Activated naive CD4-positive, alpha-beta T cell treated with anti-CD3 and anti-CD28 coated beads, Interleukin-2, amount 50 U/mL, for 72 hours (primary cell): ENCODE measurements around the gene C5orf47. TPM values are rescaled to one million over a fixed set of nuclear protein-coding genes. Genes with fewer than 3 reads are reported as not detected.
"Not testable (repeated sequence)": the region's sequence is repeated elsewhere in the genome, so short reads cannot be mapped to it uniquely, and the experiment has no call there.

Experiments used
- ATAC-seq, 2 donors: fragments of 150-1000 bp; cut with Tn5 transposase; 2 replicates each; pipeline ENCODE4 v1.10.0; 2021; ENCODE audit warnings: mild to moderate bottlenecking in 2 of 2, moderate library complexity in 2 of 2
- DNase-seq, 2 donors: peaks; one replicate each; pipeline ENCODE4 v3.0.0; 2021 to 2022; ENCODE audit warnings: low spot score in 2 of 2
- H3K27ac Mint-ChIP-seq, 2 donors: one replicate each; pipeline ENCODE4 v1.8.0; 2022; ENCODE audit warnings: mild to moderate bottlenecking in 2 of 2, mixed read lengths in 2 of 2
- H3K36me3 Mint-ChIP-seq, 2 donors: one replicate each; pipeline ENCODE4 v1.8.0; 2022; ENCODE audit warnings: mixed read lengths in 2 of 2
- H3K9me3 Mint-ChIP-seq, 2 donors: one replicate each; pipeline ENCODE4 v1.8.0; 2022; ENCODE audit warnings: mixed read lengths in 2 of 2
- total RNA-seq, 2 donors: library from RNA; stranded (reverse); gene quantifications; one replicate each; pipeline ENCODE4 v1.2.3, GENCODE V29; 2022

Gene C5orf47
- total RNA-seq, 2 donors from 2014 or later, result not detected

GRCh38 chr5:174000076-174000475 lies 11.1 kb downstream of the C5orf47 start:
- no peak for DNase-seq
- no peak overlapping the region for H3K27ac Mint-ChIP-seq
- no peak for ATAC-seq
- H3K36me3 Mint-ChIP-seq, result no peaks in the 10 kb centered on the region
- no peaks in the 10 kb centered on the region for H3K9me3 Mint-ChIP-seq

- DNase-seq, result no peak
- Mint-ChIP-seq H3K27ac (no peak overlapping the region), H3K36me3 (no peaks in the 10 kb centered on the region), H3K9me3 (no peaks in the 10 kb centered on the region)
- ATAC-seq, result peak in 1 of 2 donors; percentile 88
Measured at GRCh38 chr5:174003795-174004194, 14.8 kb downstream of the C5orf47 start.

DNA sequence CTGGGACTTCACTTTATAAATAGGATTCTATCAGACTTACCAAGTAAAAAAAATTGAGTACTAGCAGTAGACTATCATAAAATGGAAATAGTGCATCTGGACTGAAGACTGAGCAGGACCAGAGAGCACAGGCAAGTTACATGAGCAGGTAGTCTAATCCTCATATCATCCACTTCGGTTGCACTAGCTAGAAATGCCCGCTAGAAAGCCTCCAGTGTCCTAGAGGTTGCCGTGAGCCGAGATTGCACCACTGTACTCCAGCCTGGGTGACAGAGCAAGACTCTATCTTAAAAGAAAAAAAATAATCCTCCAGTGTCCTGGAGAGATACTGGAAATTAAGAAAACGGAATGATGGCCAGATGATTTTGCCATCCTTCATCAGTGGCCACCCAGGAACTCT lies 20.0 kb downstream of the C5orf47 start:
- no peaks in the 10 kb centered on the region for H3K36me3 Mint-ChIP-seq
- no peaks in the 10 kb centered on the region for H3K9me3 Mint-ChIP-seq
- no peak overlapping the region for H3K27ac Mint-ChIP-seq
- DNase-seq, result no peak
- ATAC-seq, result no peak

GRCh38 chr5:174010365-174010764 lies 21.4 kb downstream of the C5orf47 start:
- Mint-ChIP-seq H3K9me3 (no peaks in the 10 kb centered on the region), H3K27ac (no peak overlapping the region)
- ATAC-seq, result no peak

GRCh38 chr5:174011441-174011840 lies 22.5 kb downstream of the C5orf47 start:
- no peaks in the 10 kb centered on the region for H3K36me3 Mint-ChIP-seq
- ATAC-seq, result no peak
- H3K27ac Mint-ChIP-seq, result no peak overlapping the region
- DNase-seq, result no peak
- H3K9me3 Mint-ChIP-seq, result no peaks in the 10 kb centered on the region

More at GRCh38 chr5:174010365-174010764, 21.4 kb downstream of the C5orf47 start:
- DNase-seq, result no peak
- no peaks in the 10 kb centered on the region for H3K36me3 Mint-ChIP-seq

- peak in 1 of 2 donors; percentile 32 for ATAC-seq
- DNase-seq, result peak in 1 of 2 donors; percentile 27
- H3K9me3 Mint-ChIP-seq, H3K27ac Mint-ChIP-seq: not testable (repeated sequence)
- H3K36me3 Mint-ChIP-seq, result peaks cover 0 to 12% of the 10 kb centered on the region in 2 donors
Measured at GRCh38 chr5:174020069-174020927, 31.3 kb downstream of the C5orf47 start.

GRCh38 chr5:174020928-174021304 lies 31.9 kb downstream of the C5orf47 start:
- H3K9me3 Mint-ChIP-seq, result peaks cover 0 to 7% of the 10 kb centered on the region in 2 donors
- no peak overlapping the region for H3K27ac Mint-ChIP-seq
- peaks cover 0 to 12% of the 10 kb centered on the region in 2 donors for H3K36me3 Mint-ChIP-seq
- no peak for ATAC-seq
- no peak for DNase-seq

GRCh38 chr5:174022384-174023095 lies 33.6 kb downstream of the C5orf47 start:
- H3K36me3 Mint-ChIP-seq, result peaks cover 0 to 12% of the 10 kb centered on the region in 2 donors

DNA sequence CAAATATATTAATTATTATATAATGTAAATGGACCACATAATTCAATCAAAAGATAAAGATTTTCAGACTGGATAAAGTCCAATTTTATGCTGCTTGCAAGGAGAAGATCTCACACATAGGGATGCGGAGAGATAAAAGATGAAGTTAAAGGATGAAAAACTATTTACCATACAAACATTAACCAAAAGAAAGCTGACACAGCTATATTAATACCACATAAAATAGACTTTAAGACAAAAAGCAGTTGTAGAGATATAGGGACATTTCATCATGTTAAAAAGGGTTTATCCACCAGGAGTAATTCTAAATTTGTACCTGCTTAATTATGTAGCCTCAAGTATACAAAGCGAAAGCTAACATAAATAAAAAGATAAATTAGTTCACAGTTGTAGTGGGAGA lies 41.3 kb downstream of the C5orf47 start:
- no peak for DNase-seq
- Mint-ChIP-seq H3K9me3 (peaks cover 19 to 21% of the 10 kb centered on the region in 2 donors), H3K27ac (no peak overlapping the region), H3K36me3 (peaks cover 0 to 23% of the 10 kb centered on the region in 2 donors)
- ATAC-seq, result no peak

More at GRCh38 chr5:174022384-174023095, 33.6 kb downstream of the C5orf47 start:
- ATAC-seq, result no peak
- Mint-ChIP-seq H3K9me3 (peaks cover 0 to 7% of the 10 kb centered on the region in 2 donors), H3K27ac (no peak overlapping the region)
- no peak for DNase-seq

- H3K9me3 Mint-ChIP-seq, result no peaks in the 10 kb centered on the region
- no peak for DNase-seq
- H3K27ac Mint-ChIP-seq, result no peak overlapping the region
- ATAC-seq, result no peak
- H3K36me3 Mint-ChIP-seq, result no peaks in the 10 kb centered on the region
Measured at GRCh38 chr5:174044466-174045254, 55.7 kb downstream of the C5orf47 start.

DNA sequence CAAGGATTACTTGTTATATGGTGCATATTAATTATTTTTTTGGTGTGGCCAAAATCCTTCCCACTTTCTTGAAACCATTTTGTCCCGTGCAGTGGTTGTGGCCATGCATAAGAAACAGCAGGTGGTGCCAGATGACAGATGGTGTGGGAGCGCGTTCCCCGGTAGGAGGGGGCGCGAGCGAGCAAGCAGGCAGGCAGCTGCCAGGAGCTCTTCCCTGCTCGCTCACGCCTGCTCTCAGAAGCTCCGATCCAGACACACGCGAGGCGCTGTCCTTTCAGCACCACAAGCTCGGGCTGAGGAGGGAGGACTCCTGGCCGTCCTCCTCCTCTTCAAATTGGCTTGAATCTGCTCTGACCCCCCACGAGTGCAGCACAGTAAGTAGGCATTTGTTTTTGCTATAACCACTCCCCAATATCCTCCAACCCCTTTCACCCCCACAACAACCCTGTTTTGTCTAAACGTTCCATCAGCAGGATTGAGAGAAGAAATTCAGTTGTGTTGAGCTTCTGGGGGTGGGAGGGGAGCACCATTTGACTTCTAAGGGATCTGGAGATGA lies 56.6 kb downstream of the C5orf47 start, which contains the start of gene NSG2:
TSS of gene NSG2 (plus strand) at position 237 of the 556 bp plus-strand sequence. CDS start 1,050 bp downstream, outside the sequence.
- ATAC-seq, result peak in 1 of 2 donors; percentile 75
- H3K27ac Mint-ChIP-seq, result no peak within 1 kb of the TSS
- no peaks in the 10 kb centered on the region for H3K9me3 Mint-ChIP-seq
- no peaks in the 10 kb centered on the region for H3K36me3 Mint-ChIP-seq
- DNase-seq, result peak in 1 of 2 donors; percentile 30

DNA sequence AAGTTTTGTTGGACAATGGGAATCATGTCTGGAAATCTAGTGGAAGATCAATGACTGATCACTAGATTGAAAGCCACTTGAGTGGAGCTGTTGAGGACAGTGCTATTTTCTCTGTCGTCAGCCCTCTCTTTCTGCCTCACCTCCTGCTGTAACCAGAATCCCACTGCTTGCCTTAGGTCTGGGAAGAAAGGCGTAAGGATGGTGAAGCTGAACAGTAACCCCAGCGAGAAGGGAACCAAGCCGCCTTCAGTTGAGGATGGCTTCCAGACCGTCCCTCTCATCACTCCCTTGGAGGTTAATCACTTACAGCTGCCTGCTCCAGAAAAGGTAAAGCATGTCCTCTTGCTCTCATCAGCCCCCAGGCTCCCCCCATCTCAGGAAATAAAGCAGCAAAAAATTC lies 57.6 kb downstream of the C5orf47 start:
- Mint-ChIP-seq H3K9me3 (no peaks in the 10 kb centered on the region), H3K36me3 (no peaks in the 10 kb centered on the region), H3K27ac (no peak overlapping the region)
- ATAC-seq, result no peak
- DNase-seq, result no peak

- H3K9me3 Mint-ChIP-seq, result no peaks in the 10 kb centered on the region
Measured at GRCh38 chr5:174047472-174048099, 58.6 kb downstream of the C5orf47 start.

DNA sequence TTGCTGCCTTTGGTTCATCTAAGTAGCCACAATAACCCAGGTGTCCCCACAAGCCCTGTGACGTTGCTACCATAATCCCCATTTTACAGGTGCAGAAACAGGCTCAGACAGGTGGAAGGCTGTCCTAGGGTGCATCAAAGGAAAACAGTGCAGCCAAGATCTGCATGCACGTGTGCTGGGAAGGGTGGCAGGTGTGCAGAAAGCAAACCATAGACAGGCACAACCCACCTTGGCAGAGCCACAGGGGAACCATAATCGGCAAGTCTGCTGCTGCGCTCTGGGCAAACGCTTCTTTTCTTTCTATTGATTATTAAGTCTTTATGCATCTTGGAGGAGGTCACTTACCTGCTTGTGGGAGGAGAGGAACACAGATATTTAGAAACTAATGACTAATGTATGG lies 63.7 kb downstream of the C5orf47 start:
- ATAC-seq, result no peak
- H3K27ac Mint-ChIP-seq, result no peak overlapping the region
- no peaks in the 10 kb centered on the region for H3K9me3 Mint-ChIP-seq
- H3K36me3 Mint-ChIP-seq, result no peaks in the 10 kb centered on the region
- DNase-seq, result no peak

More at GRCh38 chr5:174047472-174048099, 58.6 kb downstream of the C5orf47 start:
- no peak for ATAC-seq
- no peak overlapping the region for H3K27ac Mint-ChIP-seq
- no peaks in the 10 kb centered on the region for H3K36me3 Mint-ChIP-seq
- DNase-seq, result no peak

DNA sequence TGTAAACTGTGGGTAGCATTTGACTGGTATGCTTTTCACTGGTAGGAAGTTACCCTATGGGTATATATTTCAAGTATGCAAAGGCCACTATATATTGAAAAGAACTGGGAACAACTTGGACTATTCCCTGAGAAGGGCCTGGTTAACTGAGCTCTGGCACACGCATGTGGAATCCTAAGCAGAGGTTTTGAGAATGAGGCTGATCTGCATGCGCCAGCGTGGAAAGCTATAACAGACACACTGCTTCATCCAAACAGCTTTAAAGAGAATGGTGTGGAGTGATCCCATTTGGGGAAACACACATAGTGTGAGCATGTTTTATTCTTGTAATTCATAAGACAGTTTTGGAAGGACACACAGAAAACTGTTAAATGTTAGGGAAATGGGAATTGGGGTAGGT lies 64.9 kb downstream of the C5orf47 start:
- Mint-ChIP-seq H3K9me3 (no peaks in the 10 kb centered on the region), H3K36me3 (no peaks in the 10 kb centered on the region), H3K27ac (no peak overlapping the region)
- no peak for DNase-seq
- no peak for ATAC-seq
